Measurements from ENCODE around the gene OSBPL3.
"Not testable (repeated sequence)": the region's sequence is repeated elsewhere in the genome, so short reads cannot be mapped to it uniquely, and the experiment has no call there.

Gene OSBPL3

GRCh38 chr7:24920451-24921361 lies 59.3 kb downstream of the OSBPL3 start:
- no peak for DNase-seq (ENCODE audit: low spot score)

GRCh38 chr7:24917510-24918239 lies 62.3 kb downstream of the OSBPL3 start:
- DNase-seq (ENCODE audit: low spot score), result peak; percentile 78

- no peak for DNase-seq (ENCODE audit: low spot score)
Observed at GRCh38 chr7:24916463-24917040, 63.4 kb downstream of the OSBPL3 start.

- DNase-seq (ENCODE audit: low spot score), result no peak
Observed at GRCh38 chr7:24914465-24914859, 65.5 kb downstream of the OSBPL3 start.

GRCh38 chr7:24913801-24914464 lies 66.0 kb downstream of the OSBPL3 start:
- DNase-seq (ENCODE audit: low spot score), result no peak

- DNase-seq (ENCODE audit: low spot score), result no peak
Observed at GRCh38 chr7:24912874-24913514, 67.0 kb downstream of the OSBPL3 start.

- DNase-seq (ENCODE audit: low spot score), result no peak
Observed at GRCh38 chr7:24912424-24912823, 67.6 kb downstream of the OSBPL3 start.

GRCh38 chr7:24911213-24911603 lies 68.8 kb downstream of the OSBPL3 start:
- DNase-seq (ENCODE audit: low spot score), result no peak

GRCh38 chr7:24910551-24911212 lies 69.3 kb downstream of the OSBPL3 start:
- DNase-seq (ENCODE audit: low spot score), result no peak

- no peak for DNase-seq (ENCODE audit: low spot score)
Observed at GRCh38 chr7:24908727-24909126, 71.3 kb downstream of the OSBPL3 start.

GRCh38 chr7:24908166-24908565 lies 71.8 kb downstream of the OSBPL3 start:
- no peak for DNase-seq (ENCODE audit: low spot score)

GRCh38 chr7:24907311-24907886 lies 72.6 kb downstream of the OSBPL3 start:
- no peak for DNase-seq (ENCODE audit: low spot score)

GRCh38 chr7:24905996-24906770 lies 73.8 kb downstream of the OSBPL3 start:
- DNase-seq (ENCODE audit: low spot score), result no peak

GRCh38 chr7:24903992-24904391 lies 76.0 kb downstream of the OSBPL3 start:
- not testable (repeated sequence) for DNase-seq (ENCODE audit: low spot score)

- no peak for DNase-seq (ENCODE audit: low spot score)
Observed at GRCh38 chr7:24903559-24903958, 76.4 kb downstream of the OSBPL3 start.

GRCh38 chr7:24902931-24903330 lies 77.0 kb downstream of the OSBPL3 start:
- DNase-seq (ENCODE audit: low spot score), result no peak

- no peak for DNase-seq (ENCODE audit: low spot score)
Observed at GRCh38 chr7:24902276-24902675, 77.7 kb downstream of the OSBPL3 start.

GRCh38 chr7:24899905-24900304 lies 80.1 kb downstream of the OSBPL3 start:
- DNase-seq (ENCODE audit: low spot score), result no peak

GRCh38 chr7:24899161-24899560 lies 80.8 kb downstream of the OSBPL3 start:
- no peak for DNase-seq (ENCODE audit: low spot score)

- DNase-seq (ENCODE audit: low spot score), result no peak
Observed at GRCh38 chr7:24898691-24899090, 81.3 kb downstream of the OSBPL3 start.
